ENCODE data around the gene SUMO3. TPM values are rescaled to one million over a fixed set of nuclear protein-coding genes. Genes with fewer than 3 reads are reported as not detected.

The SUMO3 gene
- total and polyA plus RNA-seq, 2 of the 13 experiments (the other 11 are each of a cell fraction or from before 2014, with no cell fraction given): 51.4 to 92.4 TPM

- TF ChIP-seq ZNF687 (CRISPR knock-in tag; IDR thresholded peaks at IDR 0.05): no peak
- TF ChIP-seq, protein P1, sequence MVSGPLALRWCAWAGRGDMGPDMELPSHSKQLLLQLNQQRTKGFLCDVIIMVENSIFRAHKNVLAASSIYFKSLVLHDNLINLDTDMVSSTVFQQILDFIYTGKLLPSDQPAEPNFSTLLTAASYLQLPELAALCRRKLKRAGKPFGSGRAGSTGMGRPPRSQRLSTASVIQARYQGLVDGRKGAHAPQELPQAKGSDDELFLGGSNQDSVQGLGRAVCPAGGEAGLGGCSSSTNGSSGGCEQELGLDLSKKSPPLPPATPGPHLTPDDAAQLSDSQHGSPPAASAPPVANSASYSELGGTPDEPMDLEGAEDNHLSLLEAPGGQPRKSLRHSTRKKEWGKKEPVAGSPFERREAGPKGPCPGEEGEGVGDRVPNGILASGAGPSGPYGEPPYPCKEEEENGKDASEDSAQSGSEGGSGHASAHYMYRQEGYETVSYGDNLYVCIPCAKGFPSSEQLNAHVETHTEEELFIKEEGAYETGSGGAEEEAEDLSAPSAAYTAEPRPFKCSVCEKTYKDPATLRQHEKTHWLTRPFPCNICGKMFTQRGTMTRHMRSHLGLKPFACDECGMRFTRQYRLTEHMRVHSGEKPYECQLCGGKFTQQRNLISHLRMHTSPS (CRISPR knock-in tag; IDR thresholded peaks at IDR 0.05; ENCODE audit: low read depth): no peak
- no peak for TF ChIP-seq PRMT3 (CRISPR knock-in tag; IDR thresholded peaks at IDR 0.05; ENCODE audit: borderline replicate concordance, low read depth)
- TF ChIP-seq NFE2 (CRISPR knock-in tag; IDR thresholded peaks at IDR 0.05): no peak
- no peak for TF ChIP-seq RNF2 (conservative IDR thresholded peaks at IDR 0.05; ENCODE audit: low read depth)
- no peak for TF ChIP-seq CBX2 (IDR thresholded peaks at IDR 0.05; ENCODE audit: low read depth, low read length)
- TF ChIP-seq CBX2 (CRISPR knock-in tag; IDR thresholded peaks at IDR 0.05; ENCODE audit: low read depth): no peak
Observed at GRCh38 chr21:44780767-44781459, 36.9 kb downstream of the SUMO3 start (continued).
